Astrocyte (in vitro differentiated cells and primary cell): ENCODE results near the gene GSAP.

ENCODE experiments used
- CTCF ChIP-seq: IDR thresholded peaks from 2 replicates; pipeline ENCODE4 v1.5.1; 2011; ENCODE audit warnings: low read depth, mild to moderate bottlenecking, inconsistent platforms, low read length, moderate library complexity; ENCODE audit not compliant: insufficient read depth
- EZH2 ChIP-seq: IDR thresholded peaks from 2 replicates; pipeline ENCODE4 v1.6.1; 2012; ENCODE audit warnings: mild to moderate bottlenecking, low read length, inconsistent platforms; ENCODE audit not compliant: insufficient read depth

DNA sequence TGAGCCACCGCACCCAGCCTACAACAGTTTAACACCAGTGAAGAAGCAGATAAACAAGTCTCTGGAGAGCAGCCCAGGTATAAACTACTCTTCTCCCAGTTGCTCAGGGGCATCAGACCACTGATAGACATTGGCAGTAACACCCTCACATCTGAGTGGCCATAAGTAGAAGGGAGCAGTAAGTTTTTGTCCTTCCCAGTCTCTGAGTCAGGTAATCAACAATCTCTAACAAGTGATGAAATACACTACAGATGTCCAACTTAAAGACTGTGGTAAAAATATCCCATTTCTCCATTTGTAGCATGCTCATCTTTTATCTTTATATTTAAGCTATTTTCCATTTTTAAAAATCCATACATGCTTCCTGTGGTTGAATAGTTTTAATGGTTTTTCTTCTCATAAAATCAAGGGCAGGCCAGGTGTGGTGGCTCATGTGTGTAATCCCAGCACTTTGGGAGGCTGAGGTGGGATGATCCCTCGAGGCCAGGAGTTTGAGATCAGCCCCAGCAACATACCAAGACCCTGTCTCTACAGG, 78.6 kb downstream of the GSAP start:
- no peak for TF ChIP-seq CTCF
- TF ChIP-seq EZH2 = no peak
